Daoy (cell line): ENCODE data around the gene RASD2. TPM values are rescaled to one million over a fixed set of nuclear protein-coding genes. Genes with fewer than 3 reads are reported as not detected.

ENCODE experiments used
- DNase-seq: peaks from one replicate; pipeline ENCODE4 v3.0.0-alpha.2; 2015; ENCODE audit warnings: low read depth
- total RNA-seq: library from RNA; depleted of rRNA; stranded (reverse); fragments of >200 nt; shearing (Covaris generic); gene quantifications from 2 replicates; pipeline ENCODE4 v1.2.3, GENCODE V29; 2014

The RASD2 gene
- total RNA-seq, 1 experiment from 2014 or later, result 0.34 TPM

- no peak for DNase-seq
These were observed 21.8 kb upstream of the RASD2 start for GRCh38 chr22:35518811-35519210.

- DNase-seq, result no peak
These were observed 21.2 kb upstream of the RASD2 start for GRCh38 chr22:35519306-35520000.

GRCh38 chr22:35521358-35522224 lies 19.0 kb upstream of the RASD2 start:
- no peak for DNase-seq

- DNase-seq, result no peak
These were observed 18.1 kb upstream of the RASD2 start for GRCh38 chr22:35522225-35523149.

GRCh38 chr22:35523167-35523947 lies 17.3 kb upstream of the RASD2 start:
- DNase-seq, result no peak

GRCh38 chr22:35524966-35525686 lies 15.5 kb upstream of the RASD2 start:
- no peak for DNase-seq

GRCh38 chr22:35525687-35526332 lies 14.8 kb upstream of the RASD2 start:
- no peak for DNase-seq

- DNase-seq, result no peak
These were observed 14.2 kb upstream of the RASD2 start for GRCh38 chr22:35526333-35526979.

GRCh38 chr22:35528927-35529326 lies 11.7 kb upstream of the RASD2 start:
- no peak for DNase-seq

GRCh38 chr22:35530700-35531099 lies 9.9 kb upstream of the RASD2 start:
- no peak for DNase-seq

- no peak for DNase-seq
These were observed 9.4 kb upstream of the RASD2 start for GRCh38 chr22:35531202-35531601.

GRCh38 chr22:35531676-35532075 lies 9.0 kb upstream of the RASD2 start:
- DNase-seq, result no peak

GRCh38 chr22:35533365-35534029 lies 7.1 kb upstream of the RASD2 start:
- DNase-seq, result no peak

GRCh38 chr22:35534091-35534490 lies 6.5 kb upstream of the RASD2 start:
- DNase-seq, result no peak

GRCh38 chr22:35537232-35537631 lies 3.4 kb upstream of the RASD2 start:
- no peak for DNase-seq

GRCh38 chr22:35538801-35539321 lies 1.8 kb upstream of the RASD2 start:
- peak; percentile 63 for DNase-seq

GRCh38 chr22:35539487-35539886 lies 1.1 kb upstream of the RASD2 start:
- no peak for DNase-seq

GRCh38 chr22:35539910-35540594 lies 579 bp upstream of the RASD2 start:
- peak; percentile 74 for DNase-seq
